HCT116 (cell line): Measurements from ENCODE around the gene ZNF581. TPM values are rescaled to one million over a fixed set of nuclear protein-coding genes. Genes with fewer than 3 reads are reported as not detected.
A peak's percentile ranks its signal among the peaks of the same experiment; 100 is the strongest.

Experiments
- ATAC-seq: fragments of 200-7000 bp; cut with Tn5 transposase; 2 replicates; pipeline ENCODE4 v1.9.1; 2020; ENCODE audit warnings: mild to moderate bottlenecking, moderate library complexity
- BruUV-seq: library from RNA; stranded (reverse); fragments of 400-500 nt; replicated peaks from 2 replicates; lab custom pipeline; 2021; lab: Mats Ljungman, UMichigan
- CTCF ChIA-PET: fragments of 300-600 bp; sonication (Branson Sonifier 250); formaldehyde crosslinking; loops from one replicate; lab custom pipeline; 2021; ENCODE audit warnings: antibody characterized with exemption; lab: Charles Lee
- POLR2A ChIA-PET: fragments of 300-600, 350-600 bp; sonication (Branson Sonifier 250); formaldehyde crosslinking; loops from one replicate; lab custom pipeline; 2021; ENCODE audit warnings: antibody characterized with exemption; lab: Charles Lee
- RAD21 ChIA-PET, 2 experiments: fragments of 300-600 bp; sonication (Branson Sonifier 250); formaldehyde crosslinking; loops; one replicate each; lab custom pipeline; 2023; ENCODE audit warnings: low total read pairs in 2 of 2; ENCODE audit not compliant: uncharacterized antibody in 2 of 2, unreplicated experiment in 2 of 2, low non-redundant PET in 1 of 2; lab: Charles Lee
- DNase-seq: peaks from one replicate; pipeline ENCODE4 v3.0.0-alpha.2; 2010; ENCODE audit warnings: low read depth, low spot score
- H2AFZ ChIP-seq: fragments of 200-600 bp; shearing (Covaris generic), sonication (generic); 2 replicates; pipeline ENCODE4 v1.6.1; 2017; ENCODE audit warnings: low read depth, mixed run types, mixed read lengths, antibody characterized with exemption, low read length; ENCODE audit not compliant: poor library complexity, severe bottlenecking
- H3K27ac ChIP-seq: 2 replicates; pipeline ENCODE4 v1.5.1; 2012; ENCODE audit warnings: low read depth, low read length
- H3K27me3 ChIP-seq: fragments of 200-600 bp; sonication (generic); 2 replicates; pipeline ENCODE4 v1.6.1; 2016; ENCODE audit warnings: mixed run types, low read length, mixed read lengths; ENCODE audit not compliant: insufficient read depth
- H3K36me3 ChIP-seq, 2 experiments: fragments of 200-500 bp in 1 of 2; fragments of 200-600 bp in 1 of 2; sonication (Bioruptor generic) in 1 of 2; sonication (generic) in 1 of 2; 2 replicates each; pipeline versions ENCODE4 v1.5.1 to v1.6.1; 2014 to 2016; ENCODE audit warnings: low read length in 2 of 2, inconsistent platforms in 1 of 2, mixed read lengths in 1 of 2, mixed run types in 1 of 2; ENCODE audit not compliant: insufficient read depth in 2 of 2, control insufficient read depth in 1 of 2
- H3K4me1 ChIP-seq, 2 experiments: fragments of 200-600 bp in 1 of 2; sonication (generic) in 1 of 2; 2 replicates each; pipeline versions ENCODE4 v1.5.1 to v1.6.1; 2012 to 2017; ENCODE audit warnings: low read length in 2 of 2, inconsistent platforms in 1 of 2, mild to moderate bottlenecking in 1 of 2, mixed read lengths in 1 of 2, mixed run types in 1 of 2, moderate library complexity in 1 of 2; ENCODE audit not compliant: insufficient read depth in 2 of 2, control insufficient read depth in 1 of 2
- H3K4me2 ChIP-seq: fragments of 200-600 bp; sonication (generic); 2 replicates; pipeline ENCODE4 v1.6.1; 2017; ENCODE audit warnings: mixed run types, low read length, mixed read lengths
- H3K4me3 ChIP-seq, 2 experiments: fragments of 200-600 bp in 1 of 2; sonication (generic) in 1 of 2; replicated peaks in 1 of 2; 2 replicates each; pipeline ENCODE4 v1.5.1; 2011 to 2016; ENCODE audit warnings: low read length in 2 of 2, control low read depth in 1 of 2, low read depth in 1 of 2, mild to moderate bottlenecking in 1 of 2, mixed read lengths in 1 of 2, mixed run types in 1 of 2
- H3K79me2 ChIP-seq: fragments of 200-600 bp; sonication (generic); 2 replicates; pipeline ENCODE4 v1.6.1; 2017; ENCODE audit warnings: mild to moderate bottlenecking, mixed run types, low read length, moderate library complexity, mixed read lengths; ENCODE audit not compliant: insufficient read depth
- H3K9ac ChIP-seq: fragments of 200-600 bp; sonication (generic); 2 replicates; pipeline ENCODE4 v1.6.1; 2016; ENCODE audit warnings: low read length, mixed read lengths
- H3K9me2 ChIP-seq: fragments of 200-600 bp; sonication (generic), shearing (Covaris generic); 2 replicates; pipeline ENCODE4 v1.6.1; 2017; ENCODE audit warnings: mixed run types, mild to moderate bottlenecking, moderate library complexity; ENCODE audit not compliant: insufficient read depth
- H3K9me3 ChIP-seq, 2 experiments: fragments of 200-500 bp in 1 of 2; fragments of 200-600 bp in 1 of 2; sonication (Bioruptor generic) in 1 of 2; sonication (generic) in 1 of 2; 2 replicates each; pipeline ENCODE4 v1.6.1; 2014 to 2017; ENCODE audit warnings: low read length in 2 of 2, mixed read lengths in 2 of 2, inconsistent platforms in 1 of 2, low read depth in 1 of 2, mild to moderate bottlenecking in 1 of 2, mixed run types in 1 of 2, moderate library complexity in 1 of 2; ENCODE audit not compliant: control insufficient read depth in 1 of 2, insufficient read depth in 1 of 2
- H4K20me1 ChIP-seq: fragments of 200-600 bp; sonication (generic), shearing (Covaris generic); 2 replicates; pipeline ENCODE4 v1.6.1; 2017; ENCODE audit warnings: mixed run types, mild to moderate bottlenecking, moderate library complexity; ENCODE audit not compliant: insufficient read depth
- CBX3 ChIP-seq: IDR thresholded peaks from 2 replicates; pipeline ENCODE4 v1.6.1; 2012; ENCODE audit warnings: low read depth
- CEBPB ChIP-seq: IDR thresholded peaks from 2 replicates; pipeline ENCODE4 v1.6.1; 2012; ENCODE audit warnings: low read depth
- CTCF ChIP-seq, 3 experiments: fragments of 200-600 bp in 1 of 3; sonication (generic) in 1 of 3; IDR thresholded peaks in 2 of 3; conservative IDR thresholded peaks in 1 of 3; 2 replicates each; pipeline ENCODE4 v1.5.1; 2012 to 2017; ENCODE audit warnings: low read depth in 2 of 3, low read length in 2 of 3, antibody characterized with exemption in 1 of 3, borderline replicate concordance in 1 of 3, control low read depth in 1 of 3, mild to moderate bottlenecking in 1 of 3, mixed read lengths in 1 of 3, mixed run types in 1 of 3, moderate library complexity in 1 of 3; ENCODE audit not compliant: insufficient read depth in 1 of 3
- EGR1 ChIP-seq: IDR thresholded peaks from 2 replicates; pipeline ENCODE4 v1.6.1; 2012; ENCODE audit warnings: low read depth
- ELF1 ChIP-seq: IDR thresholded peaks from 2 replicates; pipeline ENCODE4 v1.6.1; 2012; ENCODE audit warnings: low read depth, borderline replicate concordance
- EZH2 ChIP-seq: fragments of 200-600 bp; sonication (generic); IDR thresholded peaks from 2 replicates; pipeline ENCODE4 v1.6.1; 2017; ENCODE audit warnings: antibody characterized with exemption, mixed run types
- EZH2phosphoT487 ChIP-seq: fragments of 200-600 bp; IDR thresholded peaks from 2 replicates; pipeline ENCODE4 v1.6.1; 2018; ENCODE audit warnings: antibody characterized with exemption, borderline replicate concordance
- POLR2A ChIP-seq: IDR thresholded peaks from 2 replicates; pipeline ENCODE4 v1.7.0; 2011; ENCODE audit warnings: borderline replicate concordance; ENCODE audit not compliant: insufficient read depth, insufficient read length; ENCODE audit errors: extremely low read depth
- POLR2AphosphoS5 ChIP-seq: IDR thresholded peaks from 2 replicates; pipeline ENCODE4 v1.6.1; 2011; ENCODE audit warnings: mild to moderate bottlenecking, low read depth, low read length, moderate library complexity
- intact Hi-C: fragments of 100-400 bp; cut with micrococcal nuclease; formaldehyde crosslinking; loops from 2 replicates; pipeline ENCODE4 v1.10.0; 2022
- total RNA-seq: library from RNA; stranded (reverse); gene quantifications from one replicate; pipeline ENCODE4 v1.2.1, GENCODE V29; 2021; ENCODE audit not compliant: unreplicated experiment

The ZNF581 gene
- total RNA-seq, 1 experiment from 2014 or later = 44.4 TPM

- ChIA-PET CTCF (interaction anchor here (0.6 kb wide), 1 partner anchor 8 kb away, joined by 3 read pairs; no protein-coding TSS in a partner anchor), POLR2A (interaction anchor here (1.4 kb wide), 1 partner anchor 10 kb away, joined by 3 read pairs; the partner anchor contains the start of gene U2AF2), RAD21 (no interaction called here)
- H3K27me3 ChIP-seq = no peaks in the 10 kb centered on the region
- peaks cover 10 to 12% of the 10 kb centered on the region in 2 experiments; a peak in 3 of 4 replicates for H3K36me3 ChIP-seq
- intact Hi-C loops = no loop called here
- no peaks in the 10 kb centered on the region for H3K9me3 ChIP-seq
- TF ChIP-seq EZH2 (no peak), ELF1 (no peak), POLR2AphosphoS5 (no peak), POLR2A (no peak), EZH2phosphoT487 (no peak), CBX3 (no peak), EGR1 (no peak), CTCF (IDR thresholded peaks at IDR 0.05 in 2 of 3, conservative IDR thresholded peaks at IDR 0.05 in 1 of 3; ENCODE audit: borderline replicate concordance in 1 of 3, insufficient read depth in 1 of 3, low read depth in 2 of 3, low read length in 2 of 3) (no peak), CEBPB (no peak)
- DNase-seq (no peak), ATAC-seq (no peak)
- H3K4me1 ChIP-seq = peaks cover 10 to 34% of the 10 kb centered on the region in 2 experiments; a peak in 3 of 4 replicates
- H3K9me2 ChIP-seq = no peaks in the 10 kb centered on the region
- peak overlapping the region; percentile 96 for H3K27ac ChIP-seq
- H2AFZ ChIP-seq = no peak overlapping the region
- H3K4me2 ChIP-seq = peak overlapping the region; percentile 75
- H3K4me3 ChIP-seq = peak overlapping the region; percentile 94 to 97
- H3K79me2 ChIP-seq = peaks cover 48% of the 10 kb centered on the region
- no peaks in the 10 kb centered on the region for H4K20me1 ChIP-seq
- BruUV-seq = TSS peak; percentile 46
- H3K9ac ChIP-seq = peak overlapping the region; percentile 99
Measured at GRCh38 chr19:55644842-55645511, 1.5 kb downstream of the ZNF581 start.
